Measurements from ENCODE around the gene KHDC1.
"Not testable (repeated sequence)": the region's sequence is repeated elsewhere in the genome, so short reads cannot be mapped to it uniquely, and the experiment has no call there.

Gene KHDC1

GRCh38 chr6:73262671-73263569, at the start of gene KHDC1:
Gene KHDC1, minus strand, starts transcription at chr6:73263196. Its CDS starts 20,679 bp downstream, at chr6:73242517.
- peak; percentile 44 for DNase-seq

GRCh38 chr6:73310503-73310845, 47.5 kb upstream of the KHDC1 start:
- not testable (repeated sequence) for DNase-seq

- peak; percentile 36 for DNase-seq
These were observed 46.9 kb upstream of the KHDC1 start for GRCh38 chr6:73309785-73310502.

- DNase-seq: no peak
These were observed 46.5 kb upstream of the KHDC1 start for GRCh38 chr6:73309535-73309784.

- no peak for DNase-seq
These were observed 45.9 kb upstream of the KHDC1 start for GRCh38 chr6:73308712-73309534.

- not testable (repeated sequence) for DNase-seq
These were observed 40.8 kb upstream of the KHDC1 start for GRCh38 chr6:73303773-73304172.

- peak; percentile 51 for DNase-seq
These were observed 39.3 kb upstream of the KHDC1 start for GRCh38 chr6:73302339-73302738.

- DNase-seq: no peak
These were observed 36.4 kb upstream of the KHDC1 start for GRCh38 chr6:73299151-73299971.

- DNase-seq: no peak
These were observed 30.3 kb upstream of the KHDC1 start for GRCh38 chr6:73293331-73293730.

- no peak for DNase-seq
These were observed 27.4 kb upstream of the KHDC1 start for GRCh38 chr6:73290435-73290834.

GRCh38 chr6:73286752-73287151, 23.8 kb upstream of the KHDC1 start:
- DNase-seq: no peak

GRCh38 chr6:73285674-73286283, 22.8 kb upstream of the KHDC1 start:
- no peak for DNase-seq

GRCh38 chr6:73282871-73283270, 19.9 kb upstream of the KHDC1 start:
- no peak for DNase-seq

GRCh38 chr6:73281684-73282083, 18.7 kb upstream of the KHDC1 start:
- DNase-seq: not testable (repeated sequence)

GRCh38 chr6:73269296-73269695, 6.3 kb upstream of the KHDC1 start:
- not testable (repeated sequence) for DNase-seq

- DNase-seq: not testable (repeated sequence)
These were observed 5.9 kb upstream of the KHDC1 start for GRCh38 chr6:73268896-73269295.

- DNase-seq: no peak
These were observed 1.4 kb upstream of the KHDC1 start for GRCh38 chr6:73264446-73264845.

GRCh38 chr6:73263570-73263909, 544 bp upstream of the KHDC1 start:
- DNase-seq: no peak

GRCh38 chr6:73258721-73259120, 4.3 kb downstream of the KHDC1 start:
- no peak for DNase-seq

- DNase-seq: not testable (repeated sequence)
These were observed 8.7 kb downstream of the KHDC1 start for GRCh38 chr6:73254323-73254722.

- DNase-seq: no peak
These were observed 10.3 kb downstream of the KHDC1 start for GRCh38 chr6:73252703-73253102.

GRCh38 chr6:73250016-73250415, 13.0 kb downstream of the KHDC1 start:
- DNase-seq: no peak

All from NCI-H2029 (cell line).